Breast epithelium (tissue), 3 donors: ENCODE results near the gene S1PR3.

Experiments
- POLR2A ChIP-seq: fragments of 450-650 bp; IDR thresholded peaks from one replicate; pipeline ENCODE4 v1.6.1; 2016; ENCODE audit warnings: antibody characterized with exemption, mild to moderate bottlenecking, moderate library complexity
- TF ChIP-seq, protein P1 (sequence below), 3 donors: fragments of 450-650 bp; IDR thresholded peaks; one replicate each; pipeline ENCODE4 v1.5.1; 2016 to 2017; ENCODE audit warnings: antibody characterized with exemption in 3 of 3, mild to moderate bottlenecking in 3 of 3, moderate library complexity in 3 of 3

DNA sequence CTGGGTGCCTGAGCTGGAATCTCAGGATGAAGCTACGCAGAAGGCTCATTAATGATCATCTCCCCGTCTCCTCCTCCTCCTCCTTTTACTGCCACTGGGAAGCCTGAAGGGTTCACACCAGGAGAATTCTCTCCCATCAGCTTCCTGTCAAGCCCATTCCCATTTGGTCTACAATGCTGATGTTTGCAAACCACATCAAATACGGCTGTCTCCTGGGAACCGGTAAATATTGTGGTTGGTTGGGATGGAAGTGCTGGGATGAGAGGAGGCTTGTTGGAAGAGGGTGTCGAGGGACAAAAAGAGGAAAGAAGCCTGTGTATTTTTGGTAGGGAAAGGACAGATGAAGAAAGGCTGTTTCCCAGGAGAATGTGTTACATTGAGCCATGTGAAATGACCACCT, 13.2 kb upstream of the S1PR3 start:
- no peak for TF ChIP-seq POLR2A
- TF ChIP-seq, protein P1, sequence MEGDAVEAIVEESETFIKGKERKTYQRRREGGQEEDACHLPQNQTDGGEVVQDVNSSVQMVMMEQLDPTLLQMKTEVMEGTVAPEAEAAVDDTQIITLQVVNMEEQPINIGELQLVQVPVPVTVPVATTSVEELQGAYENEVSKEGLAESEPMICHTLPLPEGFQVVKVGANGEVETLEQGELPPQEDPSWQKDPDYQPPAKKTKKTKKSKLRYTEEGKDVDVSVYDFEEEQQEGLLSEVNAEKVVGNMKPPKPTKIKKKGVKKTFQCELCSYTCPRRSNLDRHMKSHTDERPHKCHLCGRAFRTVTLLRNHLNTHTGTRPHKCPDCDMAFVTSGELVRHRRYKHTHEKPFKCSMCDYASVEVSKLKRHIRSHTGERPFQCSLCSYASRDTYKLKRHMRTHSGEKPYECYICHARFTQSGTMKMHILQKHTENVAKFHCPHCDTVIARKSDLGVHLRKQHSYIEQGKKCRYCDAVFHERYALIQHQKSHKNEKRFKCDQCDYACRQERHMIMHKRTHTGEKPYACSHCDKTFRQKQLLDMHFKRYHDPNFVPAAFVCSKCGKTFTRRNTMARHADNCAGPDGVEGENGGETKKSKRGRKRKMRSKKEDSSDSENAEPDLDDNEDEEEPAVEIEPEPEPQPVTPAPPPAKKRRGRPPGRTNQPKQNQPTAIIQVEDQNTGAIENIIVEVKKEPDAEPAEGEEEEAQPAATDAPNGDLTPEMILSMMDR (IDR thresholded peaks at IDR 0.05), result no peak
